Heart left ventricle (tissue), 13 donors: ENCODE results near the gene SCN5A.

Source experiments
- POLR2A ChIP-seq, 2 donors: fragments of 450-650 bp; IDR thresholded peaks; one replicate each; pipeline ENCODE4 v1.6.1; 2017; ENCODE audit warnings: antibody characterized with exemption in 2 of 2, mild to moderate bottlenecking in 2 of 2, moderate library complexity in 2 of 2
- TF ChIP-seq, protein P1 (sequence below), 12 donors: fragments of 200-600 bp; sonication (generic) in 4 of 12; IDR thresholded peaks; one replicate each; pipeline versions ENCODE4 v1.5.0 to v1.8.0; 2018 to 2022; ENCODE audit warnings: antibody characterized with exemption in 12 of 12, mild to moderate bottlenecking in 5 of 12
- donor health status: ischemic (EF 13 %, LVEDD 7.1; RV severe dilation, severe dysfunction).
- donor health status: DM: no; HTN: yes; CAD: no.
- donor health status: DM: no; HTN: no; CAD: no.
- donor health status: ischemic (EF 25% LVEDD 6.9; RV normal size, moderate dysfunction).
- donor health status: ischemic (EF 25% LVEDD 5.7; RV mildly dilated, moderate dysfunction).
- donor health status: ischemic (EF 35%, LVEDD 5.7; RV mildly dilated, moderate dysfunction).
- donor health status: nonischemic (EF 11% LVEDD 7.7; RV severe dilation, severe dysfunction).
- donor health status: DM: yes; HTN: yes; CAD: no.
- donor health status: PGD.
- donor health status: ischemic (EF 29% LVEDD 5.4; RV normal size, mild dysfunction).
- donor health status: nonischemic (EF 23%, LVEDD 6.1; RV moderate dilation, normal function).

DNA sequence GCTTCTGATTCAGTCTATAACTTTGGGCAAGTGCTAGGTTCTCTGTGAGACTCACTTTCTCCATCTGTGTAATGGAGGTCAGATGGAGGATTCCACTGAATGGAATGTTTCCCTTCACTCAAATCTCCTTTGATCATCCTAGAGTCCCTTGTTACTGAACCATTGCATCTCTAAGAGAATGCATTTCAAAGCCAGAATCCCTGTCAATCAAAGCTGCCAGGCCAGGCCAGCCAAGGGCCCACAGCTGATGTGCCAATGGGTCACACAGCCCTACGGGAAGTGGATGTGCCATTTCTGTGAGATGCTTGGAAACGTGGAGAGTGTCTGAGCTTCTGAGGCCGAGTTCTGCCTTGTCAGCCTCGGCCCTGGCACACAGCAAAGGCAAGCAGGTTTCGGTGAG lies 32.4 kb downstream of the SCN5A start:
- TF ChIP-seq POLR2A (IDR thresholded peaks at IDR 0.05), result no peak
- TF ChIP-seq, protein P1, sequence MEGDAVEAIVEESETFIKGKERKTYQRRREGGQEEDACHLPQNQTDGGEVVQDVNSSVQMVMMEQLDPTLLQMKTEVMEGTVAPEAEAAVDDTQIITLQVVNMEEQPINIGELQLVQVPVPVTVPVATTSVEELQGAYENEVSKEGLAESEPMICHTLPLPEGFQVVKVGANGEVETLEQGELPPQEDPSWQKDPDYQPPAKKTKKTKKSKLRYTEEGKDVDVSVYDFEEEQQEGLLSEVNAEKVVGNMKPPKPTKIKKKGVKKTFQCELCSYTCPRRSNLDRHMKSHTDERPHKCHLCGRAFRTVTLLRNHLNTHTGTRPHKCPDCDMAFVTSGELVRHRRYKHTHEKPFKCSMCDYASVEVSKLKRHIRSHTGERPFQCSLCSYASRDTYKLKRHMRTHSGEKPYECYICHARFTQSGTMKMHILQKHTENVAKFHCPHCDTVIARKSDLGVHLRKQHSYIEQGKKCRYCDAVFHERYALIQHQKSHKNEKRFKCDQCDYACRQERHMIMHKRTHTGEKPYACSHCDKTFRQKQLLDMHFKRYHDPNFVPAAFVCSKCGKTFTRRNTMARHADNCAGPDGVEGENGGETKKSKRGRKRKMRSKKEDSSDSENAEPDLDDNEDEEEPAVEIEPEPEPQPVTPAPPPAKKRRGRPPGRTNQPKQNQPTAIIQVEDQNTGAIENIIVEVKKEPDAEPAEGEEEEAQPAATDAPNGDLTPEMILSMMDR (IDR thresholded peaks at IDR 0.05), result no peak
